Measurements from ENCODE around the gene ISLR2. TPM values are rescaled to one million over a fixed set of nuclear protein-coding genes. Genes with fewer than 3 reads are reported as not detected.

The ISLR2 gene
- total RNA-seq, 2 donors from 2014 or later: not detected

Other genes starting within 250 kb of the ISLR2 start
- 1 to 10 TPM; 3.4 TPM for gene LOXL1, start 204.1 kb upstream of the ISLR2 start, total RNA-seq
- 1 to 10 TPM; 4.8 to 7.3 TPM for gene STOML1, start 138.3 kb upstream of the ISLR2 start, total RNA-seq
- gene PML, start 135.9 kb upstream of the ISLR2 start, total RNA-seq: 10 to 100 TPM; 67.4 to 74.1 TPM
- gene GOLGA6A, start 48.0 kb upstream of the ISLR2 start, total RNA-seq: under 1 TPM in 1 of 2 donors, not detected in 1; 0.11 TPM
- not detected for gene ISLR, start 43.1 kb downstream of the ISLR2 start, total RNA-seq
- gene STRA6, start 72.2 kb downstream of the ISLR2 start, total RNA-seq: not detected
- not detected for gene CCDC33, start 105.7 kb downstream of the ISLR2 start, total RNA-seq
- not detected for gene CYP11A1, start 237.1 kb downstream of the ISLR2 start, total RNA-seq

All from activated T-helper 17 cell treated with anti-CD3 and anti-CD28 coated beads, Interleukin-2, amount 50 U/mL, for 72 hours (primary cell).